GM19193 (cell line): ENCODE results near the gene FNBP1L.

Experiments used
- POLR2A ChIP-seq: IDR thresholded peaks from 4 replicates; pipeline ENCODE4 v1.6.1; 2011; ENCODE audit not compliant: insufficient read depth, insufficient read length; ENCODE audit errors: extremely low read depth

The FNBP1L gene

GRCh38 chr1:93501399-93501798 is 53.5 kb downstream of the FNBP1L start:
- TF ChIP-seq POLR2A, result no peak

- TF ChIP-seq POLR2A, result no peak
These were observed 54.0 kb downstream of the FNBP1L start for GRCh38 chr1:93501829-93502369.

GRCh38 chr1:93502571-93502970 is 54.7 kb downstream of the FNBP1L start:
- TF ChIP-seq POLR2A, result no peak

- no peak for TF ChIP-seq POLR2A
These were observed 55.2 kb downstream of the FNBP1L start for GRCh38 chr1:93503163-93503562.

- no peak for TF ChIP-seq POLR2A
These were observed 55.9 kb downstream of the FNBP1L start for GRCh38 chr1:93503816-93504215.

- TF ChIP-seq POLR2A, result no peak
These were observed 56.5 kb downstream of the FNBP1L start for GRCh38 chr1:93504247-93505033.

GRCh38 chr1:93506126-93506525 is 58.2 kb downstream of the FNBP1L start:
- TF ChIP-seq POLR2A, result no peak

- TF ChIP-seq POLR2A, result no peak
These were observed 68.2 kb downstream of the FNBP1L start for GRCh38 chr1:93516164-93516563.

GRCh38 chr1:93518516-93518915 is 70.6 kb downstream of the FNBP1L start:
- TF ChIP-seq POLR2A, result no peak

GRCh38 chr1:93519199-93519829 is 71.4 kb downstream of the FNBP1L start:
- TF ChIP-seq POLR2A, result no peak

GRCh38 chr1:93521618-93522017 is 73.7 kb downstream of the FNBP1L start:
- TF ChIP-seq POLR2A, result no peak

GRCh38 chr1:93522721-93523120 is 74.8 kb downstream of the FNBP1L start:
- TF ChIP-seq POLR2A, result no peak

- TF ChIP-seq POLR2A, result no peak
These were observed 77.5 kb downstream of the FNBP1L start for GRCh38 chr1:93525431-93525830.

- no peak for TF ChIP-seq POLR2A
These were observed 78.5 kb downstream of the FNBP1L start for GRCh38 chr1:93526431-93526830.

GRCh38 chr1:93528412-93528811 is 80.5 kb downstream of the FNBP1L start:
- TF ChIP-seq POLR2A, result no peak

GRCh38 chr1:93531193-93531592 is 83.3 kb downstream of the FNBP1L start:
- no peak for TF ChIP-seq POLR2A
